ENCODE measurements around the gene PRAMEF8.
"Not testable (repeated sequence)": the region's sequence is repeated elsewhere in the genome, so short reads cannot be mapped to it uniquely, and the experiment has no call there.

PRAMEF8 gene

GRCh38 chr1:13277016-13277415 is 7.9 kb downstream of the PRAMEF8 start:
- H3K27ac ChIP-seq (ENCODE audit: low read length); H3K79me2 ChIP-seq (ENCODE audit: low read length); H3K9me3 ChIP-seq (replicated peaks; ENCODE audit: insufficient read depth, low read length); H2AFZ ChIP-seq (ENCODE audit: low read length); H3F3A ChIP-seq (ENCODE audit: insufficient read depth, low read length); H3K9ac ChIP-seq (ENCODE audit: low read length); H3K27me3 ChIP-seq (replicated peaks; ENCODE audit: insufficient read depth, low read length); H3K9me2 ChIP-seq (replicated peaks; ENCODE audit: insufficient read depth, low read length); H3K4me1 ChIP-seq (ENCODE audit: low read length); H3K4me2 ChIP-seq (ENCODE audit: low read depth, low read length); H3K36me3 ChIP-seq (replicated peaks; ENCODE audit: insufficient read depth, low read length); H3K4me3 ChIP-seq (ENCODE audit: low read length); H4K20me1 ChIP-seq (ENCODE audit: insufficient read depth, low read length); DNase-seq: not testable (repeated sequence)

- not testable (repeated sequence) for H3K36me3 ChIP-seq (replicated peaks; ENCODE audit: insufficient read depth, low read length); H3K9me3 ChIP-seq (replicated peaks; ENCODE audit: insufficient read depth, low read length); H3F3A ChIP-seq (ENCODE audit: insufficient read depth, low read length); H3K27ac ChIP-seq (ENCODE audit: low read length); H3K79me2 ChIP-seq (ENCODE audit: low read length); DNase-seq; H3K27me3 ChIP-seq (replicated peaks; ENCODE audit: insufficient read depth, low read length); H4K20me1 ChIP-seq (ENCODE audit: insufficient read depth, low read length); H2AFZ ChIP-seq (ENCODE audit: low read length); H3K4me2 ChIP-seq (ENCODE audit: low read depth, low read length); H3K4me3 ChIP-seq (ENCODE audit: low read length); H3K9ac ChIP-seq (ENCODE audit: low read length); H3K9me2 ChIP-seq (replicated peaks; ENCODE audit: insufficient read depth, low read length); H3K4me1 ChIP-seq (ENCODE audit: low read length)
Measured at GRCh38 chr1:13265124-13265523, 19.8 kb downstream of the PRAMEF8 start.

GRCh38 chr1:13253898-13254297 is 31.0 kb downstream of the PRAMEF8 start, which contains the start of gene PRAMEF5:
Gene PRAMEF5, plus strand, starts transcription at chr1:13254198. Its CDS starts 5,071 bp downstream, at chr1:13259269.
- not testable (repeated sequence) for H3K9ac ChIP-seq (ENCODE audit: low read length); H3K27me3 ChIP-seq (replicated peaks; ENCODE audit: insufficient read depth, low read length); H3K9me3 ChIP-seq (replicated peaks; ENCODE audit: insufficient read depth, low read length); H3K9me2 ChIP-seq (replicated peaks; ENCODE audit: insufficient read depth, low read length); H4K20me1 ChIP-seq (ENCODE audit: insufficient read depth, low read length); DNase-seq; H3K79me2 ChIP-seq (ENCODE audit: low read length); H3K4me3 ChIP-seq (ENCODE audit: low read length); H3K4me1 ChIP-seq (ENCODE audit: low read length); H3K27ac ChIP-seq (ENCODE audit: low read length); H3K4me2 ChIP-seq (ENCODE audit: low read depth, low read length); H3F3A ChIP-seq (ENCODE audit: insufficient read depth, low read length); H3K36me3 ChIP-seq (replicated peaks; ENCODE audit: insufficient read depth, low read length); H2AFZ ChIP-seq (ENCODE audit: low read length)

GRCh38 chr1:13247122-13247521 is 37.8 kb downstream of the PRAMEF8 start:
- not testable (repeated sequence) for H3K27me3 ChIP-seq (replicated peaks; ENCODE audit: insufficient read depth, low read length); H3K36me3 ChIP-seq (replicated peaks; ENCODE audit: insufficient read depth, low read length); H2AFZ ChIP-seq (ENCODE audit: low read length); H4K20me1 ChIP-seq (ENCODE audit: insufficient read depth, low read length); H3K4me3 ChIP-seq (ENCODE audit: low read length); H3K4me1 ChIP-seq (ENCODE audit: low read length); H3K4me2 ChIP-seq (ENCODE audit: low read depth, low read length); DNase-seq; H3K9ac ChIP-seq (ENCODE audit: low read length); H3K9me2 ChIP-seq (replicated peaks; ENCODE audit: insufficient read depth, low read length); H3K79me2 ChIP-seq (ENCODE audit: low read length); H3F3A ChIP-seq (ENCODE audit: insufficient read depth, low read length); H3K9me3 ChIP-seq (replicated peaks; ENCODE audit: insufficient read depth, low read length); H3K27ac ChIP-seq (ENCODE audit: low read length)

- not testable (repeated sequence) for H3K4me2 ChIP-seq (ENCODE audit: low read depth, low read length); H3K9me3 ChIP-seq (replicated peaks; ENCODE audit: insufficient read depth, low read length); H3K27me3 ChIP-seq (replicated peaks; ENCODE audit: insufficient read depth, low read length); H3K4me3 ChIP-seq (ENCODE audit: low read length); H3K9ac ChIP-seq (ENCODE audit: low read length); H2AFZ ChIP-seq (ENCODE audit: low read length); H3K4me1 ChIP-seq (ENCODE audit: low read length); H3K27ac ChIP-seq (ENCODE audit: low read length); H4K20me1 ChIP-seq (ENCODE audit: insufficient read depth, low read length); H3F3A ChIP-seq (ENCODE audit: insufficient read depth, low read length); H3K9me2 ChIP-seq (replicated peaks; ENCODE audit: insufficient read depth, low read length); H3K36me3 ChIP-seq (replicated peaks; ENCODE audit: insufficient read depth, low read length); DNase-seq; H3K79me2 ChIP-seq (ENCODE audit: low read length)
Measured at GRCh38 chr1:13246554-13246871, 38.4 kb downstream of the PRAMEF8 start.

GRCh38 chr1:13245841-13246553 is 38.9 kb downstream of the PRAMEF8 start:
- H3K9ac ChIP-seq (ENCODE audit: low read length); DNase-seq; H2AFZ ChIP-seq (ENCODE audit: low read length); H3K4me1 ChIP-seq (ENCODE audit: low read length); H3K9me2 ChIP-seq (replicated peaks; ENCODE audit: insufficient read depth, low read length); H3K27me3 ChIP-seq (replicated peaks; ENCODE audit: insufficient read depth, low read length); H3K36me3 ChIP-seq (replicated peaks; ENCODE audit: insufficient read depth, low read length); H3K4me3 ChIP-seq (ENCODE audit: low read length); H3K4me2 ChIP-seq (ENCODE audit: low read depth, low read length); H3K27ac ChIP-seq (ENCODE audit: low read length); H3F3A ChIP-seq (ENCODE audit: insufficient read depth, low read length); H4K20me1 ChIP-seq (ENCODE audit: insufficient read depth, low read length); H3K9me3 ChIP-seq (replicated peaks; ENCODE audit: insufficient read depth, low read length); H3K79me2 ChIP-seq (ENCODE audit: low read length): not testable (repeated sequence)

- H3F3A ChIP-seq (ENCODE audit: insufficient read depth, low read length); H3K79me2 ChIP-seq (ENCODE audit: low read length); H3K9ac ChIP-seq (ENCODE audit: low read length); DNase-seq; H2AFZ ChIP-seq (ENCODE audit: low read length); H3K4me3 ChIP-seq (ENCODE audit: low read length); H3K9me2 ChIP-seq (replicated peaks; ENCODE audit: insufficient read depth, low read length); H3K27ac ChIP-seq (ENCODE audit: low read length); H3K36me3 ChIP-seq (replicated peaks; ENCODE audit: insufficient read depth, low read length); H3K4me2 ChIP-seq (ENCODE audit: low read depth, low read length); H3K4me1 ChIP-seq (ENCODE audit: low read length); H4K20me1 ChIP-seq (ENCODE audit: insufficient read depth, low read length); H3K27me3 ChIP-seq (replicated peaks; ENCODE audit: insufficient read depth, low read length); H3K9me3 ChIP-seq (replicated peaks; ENCODE audit: insufficient read depth, low read length): not testable (repeated sequence)
Measured at GRCh38 chr1:13243536-13244263, 41.2 kb downstream of the PRAMEF8 start.

GRCh38 chr1:13239633-13240032 is 45.3 kb downstream of the PRAMEF8 start:
- H2AFZ ChIP-seq (ENCODE audit: low read length); H3K36me3 ChIP-seq (replicated peaks; ENCODE audit: insufficient read depth, low read length); H3K4me3 ChIP-seq (ENCODE audit: low read length); H4K20me1 ChIP-seq (ENCODE audit: insufficient read depth, low read length); H3K27ac ChIP-seq (ENCODE audit: low read length); H3K9me2 ChIP-seq (replicated peaks; ENCODE audit: insufficient read depth, low read length); H3F3A ChIP-seq (ENCODE audit: insufficient read depth, low read length); H3K4me2 ChIP-seq (ENCODE audit: low read depth, low read length); H3K9ac ChIP-seq (ENCODE audit: low read length); H3K9me3 ChIP-seq (replicated peaks; ENCODE audit: insufficient read depth, low read length); H3K79me2 ChIP-seq (ENCODE audit: low read length); H3K4me1 ChIP-seq (ENCODE audit: low read length); DNase-seq: not testable (repeated sequence)
- H3K27me3 ChIP-seq (replicated peaks; ENCODE audit: insufficient read depth, low read length), result peaks cover 16% of the 10 kb centered on the region

Measured in MM.1S (cell line).